SK-N-SH (cell line): ENCODE measurements around the gene LRRC40.

Experiments
- CTCF ChIP-seq: fragments of 200-600 bp; sonication (generic); IDR thresholded peaks from 2 replicates; pipeline ENCODE4 v1.6.1; 2017; ENCODE audit warnings: antibody characterized with exemption, mild to moderate bottlenecking, moderate library complexity
- GABPA ChIP-seq: IDR thresholded peaks from 2 replicates; pipeline ENCODE4 v1.4.0; 2012; ENCODE audit warnings: low read depth, mild to moderate bottlenecking
- REST ChIP-seq: IDR thresholded peaks from 2 replicates; pipeline ENCODE4 v1.6.1; 2012; ENCODE audit warnings: mild to moderate bottlenecking, low read depth, low read length, moderate library complexity
- RFX5 ChIP-seq: IDR thresholded peaks from 2 replicates; pipeline ENCODE4 v1.6.1; 2012; ENCODE audit warnings: mild to moderate bottlenecking, improper control_type of control experiment, low read length
- SMC3 ChIP-seq: IDR thresholded peaks from 2 replicates; pipeline ENCODE4 v1.6.1; 2012; ENCODE audit warnings: low read depth, low read length, improper control_type of control experiment
- TAF1 ChIP-seq: IDR thresholded peaks from 2 replicates; pipeline ENCODE4 v1.6.1; 2012; ENCODE audit warnings: low read depth, mild to moderate bottlenecking, low read length, moderate library complexity, borderline replicate concordance

DNA sequence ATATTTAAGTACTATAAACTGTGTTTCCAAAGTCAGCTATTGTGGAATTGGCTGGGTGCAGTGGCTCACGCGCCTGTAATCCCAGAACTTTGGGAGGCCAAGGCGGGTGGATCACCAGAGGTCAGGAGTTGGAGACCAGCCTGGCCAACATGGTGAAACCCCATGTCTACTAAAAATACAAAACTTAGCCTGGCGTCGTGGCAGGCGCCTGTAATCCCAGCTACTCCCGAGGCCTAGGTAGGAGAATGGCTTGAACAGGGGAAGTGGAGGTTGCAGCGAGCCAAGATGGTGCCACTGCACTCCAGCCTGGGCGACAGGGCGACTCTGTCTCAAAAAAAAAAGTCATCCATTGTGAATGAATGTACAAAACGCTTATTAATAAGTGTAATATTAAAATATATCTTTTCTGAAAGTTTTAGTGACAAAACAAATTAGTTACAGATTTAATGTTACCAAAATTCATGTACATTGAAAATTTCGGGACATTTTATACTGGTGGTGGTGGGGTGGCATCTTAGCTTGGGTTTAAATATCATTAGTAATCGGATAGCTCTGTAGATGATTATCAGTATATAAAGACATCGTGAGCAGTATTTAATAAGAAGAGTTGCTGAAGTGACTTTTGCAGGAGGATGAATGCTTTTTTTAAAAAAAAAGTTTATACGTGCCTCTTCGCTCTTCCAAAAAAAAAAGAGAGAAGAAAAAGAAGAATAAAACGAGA lies 15.3 kb upstream of the LRRC40 start:
- TF ChIP-seq CTCF (no peak), TAF1 (no peak), GABPA (no peak), RFX5 (no peak), REST (no peak), SMC3 (no peak)
